Activated T-helper 17 cell treated with anti-CD3 and anti-CD28 coated beads, Interleukin-2, amount 50 U/mL, for 72 hours (primary cell): ENCODE data around the gene TIMMDC1. TPM values are rescaled to one million over a fixed set of nuclear protein-coding genes. Genes with fewer than 3 reads are reported as not detected.

Experiments
- ATAC-seq: fragments of 150-1000 bp; cut with Tn5 transposase; replicated peaks from 2 replicates; pipeline ENCODE4 v1.10.0; 2021; ENCODE audit warnings: mild to moderate bottlenecking, moderate library complexity
- H3K27ac Mint-ChIP-seq: one replicate; pipeline ENCODE4 v1.8.0; 2022; ENCODE audit warnings: mixed read lengths
- H3K27me3 Mint-ChIP-seq: one replicate; pipeline ENCODE4 v1.8.0; 2022; ENCODE audit warnings: mixed read lengths
- H3K36me3 Mint-ChIP-seq: one replicate; pipeline ENCODE4 v1.8.0; 2022; ENCODE audit warnings: low read depth, mild to moderate bottlenecking, mixed read lengths
- H3K4me1 Mint-ChIP-seq: one replicate; pipeline ENCODE4 v1.8.0; 2022; ENCODE audit warnings: mixed read lengths
- H3K4me3 Mint-ChIP-seq: one replicate; pipeline ENCODE4 v1.8.0; 2022; ENCODE audit warnings: mild to moderate bottlenecking, mixed read lengths
- H3K9me3 Mint-ChIP-seq: one replicate; pipeline ENCODE4 v1.8.0; 2022; ENCODE audit warnings: mixed read lengths
- total RNA-seq, 2 donors: library from RNA; stranded (reverse); gene quantifications; one replicate each; pipeline ENCODE4 v1.2.3, GENCODE V29; 2022

TIMMDC1 gene, protein sequence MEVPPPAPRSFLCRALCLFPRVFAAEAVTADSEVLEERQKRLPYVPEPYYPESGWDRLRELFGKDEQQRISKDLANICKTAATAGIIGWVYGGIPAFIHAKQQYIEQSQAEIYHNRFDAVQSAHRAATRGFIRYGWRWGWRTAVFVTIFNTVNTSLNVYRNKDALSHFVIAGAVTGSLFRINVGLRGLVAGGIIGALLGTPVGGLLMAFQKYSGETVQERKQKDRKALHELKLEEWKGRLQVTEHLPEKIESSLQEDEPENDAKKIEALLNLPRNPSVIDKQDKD
- 10 to 100 TPM; 55.6 to 89.7 TPM for total RNA-seq

DNA sequence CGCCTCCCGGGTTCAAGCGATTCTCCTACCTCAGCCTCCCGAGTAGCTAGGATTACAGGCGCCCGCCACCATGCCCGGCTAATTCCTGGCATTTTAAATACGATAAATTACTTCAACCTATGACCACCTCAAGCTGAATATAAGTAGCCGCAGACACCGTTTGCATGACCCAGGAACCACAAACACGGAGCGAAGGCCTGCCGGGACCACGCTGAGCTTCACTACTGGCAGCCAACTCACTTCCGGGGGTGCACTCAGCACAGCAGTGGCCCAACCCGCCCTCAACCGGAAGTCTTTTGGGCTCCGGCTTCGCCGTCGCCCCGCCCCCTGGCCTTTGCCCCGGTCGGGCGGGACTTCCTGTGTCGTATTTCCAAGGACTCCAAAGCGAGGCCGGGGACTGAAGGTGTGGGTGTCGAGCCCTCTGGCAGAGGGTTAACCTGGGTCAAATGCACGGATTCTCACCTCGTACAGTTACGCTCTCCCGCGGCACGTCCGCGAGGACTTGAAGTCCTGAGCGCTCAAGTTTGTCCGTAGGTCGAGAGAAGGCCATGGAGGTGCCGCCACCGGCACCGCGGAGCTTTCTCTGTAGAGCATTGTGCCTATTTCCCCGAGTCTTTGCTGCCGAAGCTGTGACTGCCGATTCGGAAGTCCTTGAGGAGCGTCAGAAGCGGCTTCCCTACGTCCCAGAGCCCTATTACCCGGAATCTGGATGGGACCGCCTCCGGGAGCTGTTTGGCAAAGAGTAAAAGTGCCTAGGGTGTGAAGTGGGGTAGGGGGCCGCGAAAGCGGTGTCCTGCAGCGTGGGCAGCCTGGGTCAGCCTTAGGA lies at the start of gene TIMMDC1:
TSS of gene TIMMDC1 (plus strand) at position 362 of the 826 bp plus-strand sequence. CDS start at position 549, 187 bp downstream.
- H3K27ac Mint-ChIP-seq = peak within 1 kb of the TSS; percentile 96
- H3K36me3 Mint-ChIP-seq = peaks cover 26% of the 10 kb centered on the region
- H3K4me3 Mint-ChIP-seq = peak within 1 kb of the TSS; percentile 92
- H3K27me3 Mint-ChIP-seq = no peaks in the 10 kb centered on the region
- no peaks in the 10 kb centered on the region for H3K9me3 Mint-ChIP-seq
- H3K4me1 Mint-ChIP-seq = peaks cover 24% of the 10 kb centered on the region
- peak; percentile 99 for ATAC-seq

DNA sequence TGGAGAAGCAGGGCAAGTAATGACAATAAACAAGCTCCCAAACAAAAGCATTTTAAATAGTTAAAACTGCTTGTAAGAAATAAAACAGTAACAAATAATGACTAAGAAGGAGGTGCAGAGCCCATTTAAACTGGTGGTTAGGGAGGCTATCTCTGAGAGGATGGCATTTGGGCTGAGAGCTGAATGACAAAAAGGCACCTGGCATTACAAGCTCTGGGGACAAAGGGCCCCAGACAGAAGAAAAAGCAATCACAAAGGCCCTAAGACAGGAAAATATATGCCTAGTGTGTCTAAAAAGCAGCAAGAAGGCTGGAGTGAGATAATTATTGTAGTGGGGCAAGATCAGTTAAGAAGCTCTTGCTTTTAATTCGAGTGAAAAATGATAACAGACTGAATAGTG lies 44.5 kb upstream of the TIMMDC1 start:
- Mint-ChIP-seq H3K36me3 (peaks cover 99% of the 10 kb centered on the region), H3K4me1 (peaks cover 17% of the 10 kb centered on the region), H3K9me3 (no peaks in the 10 kb centered on the region), H3K4me3 (no peak overlapping the region), H3K27ac (peak overlapping the region; percentile 63), H3K27me3 (no peaks in the 10 kb centered on the region)
- ATAC-seq = no peak

DNA sequence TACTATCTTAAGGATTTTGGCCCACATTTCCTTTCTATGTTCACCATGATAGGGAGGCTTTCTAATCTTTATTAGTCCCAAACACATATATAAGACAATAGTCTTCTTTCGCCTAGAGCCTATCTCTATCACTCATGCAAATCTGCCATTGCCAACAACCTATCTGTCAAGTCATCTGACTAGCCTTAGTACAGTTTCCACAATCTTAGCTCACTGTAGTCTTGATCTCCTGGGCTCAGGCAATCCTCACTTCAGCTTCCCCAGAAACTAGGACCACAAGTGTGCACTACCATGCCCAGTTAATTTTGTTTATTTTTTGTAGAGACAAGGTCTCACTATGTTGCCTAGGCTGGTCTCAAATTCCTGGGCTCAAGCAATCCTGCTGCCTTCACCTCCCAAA lies 41.9 kb upstream of the TIMMDC1 start:
- ATAC-seq = no peak
- no peaks in the 10 kb centered on the region for H3K27me3 Mint-ChIP-seq
- peaks cover 99% of the 10 kb centered on the region for H3K36me3 Mint-ChIP-seq
- H3K9me3 Mint-ChIP-seq = no peaks in the 10 kb centered on the region
- H3K27ac Mint-ChIP-seq = no peak overlapping the region
- H3K4me3 Mint-ChIP-seq = no peak overlapping the region
- H3K4me1 Mint-ChIP-seq = peaks cover 27% of the 10 kb centered on the region

DNA sequence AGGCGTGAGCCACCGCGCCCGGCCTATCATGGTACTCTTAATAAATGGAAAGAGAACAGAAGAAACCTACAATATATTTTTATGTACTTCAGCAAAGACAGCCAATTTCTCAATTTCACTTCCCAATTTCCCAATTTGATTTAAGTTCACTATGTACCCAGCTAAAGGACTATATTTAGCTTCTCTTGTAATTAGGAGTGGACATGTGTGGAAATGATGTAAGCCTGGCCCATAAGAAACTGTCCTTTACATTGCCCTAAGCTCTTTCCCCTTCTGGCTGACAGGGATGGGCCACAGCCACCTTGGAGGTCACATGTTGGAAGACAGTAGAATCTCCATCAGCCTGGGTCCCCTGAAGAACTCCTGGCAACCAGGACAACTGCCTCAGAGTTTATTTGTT lies 41.1 kb upstream of the TIMMDC1 start:
- Mint-ChIP-seq H3K27ac (no peak overlapping the region), H3K27me3 (no peaks in the 10 kb centered on the region), H3K9me3 (no peaks in the 10 kb centered on the region), H3K4me1 (peaks cover 27% of the 10 kb centered on the region), H3K4me3 (no peak overlapping the region), H3K36me3 (peaks cover 99% of the 10 kb centered on the region)
- no peak for ATAC-seq

DNA sequence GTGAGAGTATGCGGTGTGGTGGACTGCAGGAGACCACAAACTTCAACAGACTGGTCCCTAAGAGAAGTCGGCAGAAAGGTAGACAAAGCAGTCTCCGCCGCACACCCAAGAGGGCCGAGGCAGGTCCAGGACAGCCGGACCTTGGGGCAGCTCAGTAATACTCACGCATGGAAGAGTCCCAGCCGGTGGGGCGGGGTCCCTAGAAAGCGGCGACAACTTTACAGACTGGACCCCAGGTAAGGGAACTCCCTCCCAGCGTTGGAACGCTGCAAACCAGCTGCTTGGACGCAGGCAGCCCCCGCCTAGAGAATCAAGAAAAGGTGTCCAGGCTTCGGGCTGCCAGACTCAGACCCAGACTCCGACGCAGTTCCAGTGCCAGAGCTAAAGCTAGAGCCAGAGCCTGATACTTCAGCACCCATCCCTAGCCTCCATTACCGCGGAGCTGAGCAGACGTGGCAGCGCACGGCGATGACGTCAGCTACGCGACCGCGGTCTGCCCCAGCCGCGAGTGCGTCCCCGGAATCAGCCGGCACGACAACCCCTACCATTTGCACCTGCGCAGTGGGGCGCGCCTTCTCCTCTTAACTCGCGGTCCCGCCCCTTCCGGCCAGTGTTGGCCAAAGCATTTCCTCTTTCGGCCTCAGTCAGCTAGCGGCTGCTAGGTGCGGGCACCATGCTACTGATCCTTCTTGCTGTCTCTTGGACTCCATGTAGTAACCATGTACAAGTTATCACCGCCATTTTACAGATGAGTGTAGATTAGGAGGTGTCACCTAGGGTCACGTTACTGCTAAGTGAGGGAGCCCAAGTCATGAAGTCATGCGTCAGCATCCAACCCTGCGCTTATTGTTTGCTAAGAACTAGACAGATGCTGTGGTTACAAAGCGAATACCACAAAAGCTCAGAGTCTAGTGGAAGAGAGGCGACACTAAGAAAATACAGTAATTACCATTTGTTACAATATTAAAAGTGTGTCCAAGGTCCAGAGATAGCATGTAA lies 34.9 kb upstream of the TIMMDC1 start, which contains the start of gene TMEM39A:
TSS of gene TMEM39A (minus strand) at position 445 of the 999 bp plus-strand sequence. CDS start 1,541 bp downstream, outside the sequence.
- ATAC-seq = peak; percentile 90
- peaks cover 25% of the 10 kb centered on the region for H3K4me1 Mint-ChIP-seq
- H3K9me3 Mint-ChIP-seq = peaks cover 3% of the 10 kb centered on the region
- H3K27me3 Mint-ChIP-seq = no peaks in the 10 kb centered on the region
- H3K4me3 Mint-ChIP-seq = peak within 1 kb of the TSS; percentile 97
- peak within 1 kb of the TSS; percentile 100 for H3K27ac Mint-ChIP-seq
- peaks cover 55% of the 10 kb centered on the region for H3K36me3 Mint-ChIP-seq

DNA sequence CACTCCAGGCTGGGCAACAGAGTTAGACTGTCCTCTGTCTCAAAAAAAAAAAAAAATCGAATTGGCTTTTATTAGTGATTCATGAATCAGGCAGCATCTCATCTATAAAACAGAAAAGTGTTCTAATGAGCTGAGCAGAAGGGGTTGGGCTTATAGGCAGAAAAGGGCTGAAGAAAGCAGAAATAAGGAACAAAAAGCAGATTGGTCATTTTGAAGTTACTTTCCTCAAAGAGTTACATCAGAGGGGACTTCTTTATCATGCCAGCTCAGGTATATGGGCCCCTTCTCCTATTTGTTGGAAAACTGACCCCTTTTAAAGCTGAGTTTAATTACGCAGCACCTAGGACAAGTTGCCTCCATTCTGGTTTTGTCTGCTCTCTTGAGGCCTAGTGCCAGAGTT lies 30.3 kb upstream of the TIMMDC1 start:
- Mint-ChIP-seq H3K4me3 (peak overlapping the region; percentile 91), H3K36me3 (peaks cover 42% of the 10 kb centered on the region), H3K9me3 (peaks cover 3% of the 10 kb centered on the region), H3K4me1 (peaks cover 33% of the 10 kb centered on the region), H3K27me3 (no peaks in the 10 kb centered on the region), H3K27ac (peak overlapping the region; percentile 92)
- no peak for ATAC-seq

DNA sequence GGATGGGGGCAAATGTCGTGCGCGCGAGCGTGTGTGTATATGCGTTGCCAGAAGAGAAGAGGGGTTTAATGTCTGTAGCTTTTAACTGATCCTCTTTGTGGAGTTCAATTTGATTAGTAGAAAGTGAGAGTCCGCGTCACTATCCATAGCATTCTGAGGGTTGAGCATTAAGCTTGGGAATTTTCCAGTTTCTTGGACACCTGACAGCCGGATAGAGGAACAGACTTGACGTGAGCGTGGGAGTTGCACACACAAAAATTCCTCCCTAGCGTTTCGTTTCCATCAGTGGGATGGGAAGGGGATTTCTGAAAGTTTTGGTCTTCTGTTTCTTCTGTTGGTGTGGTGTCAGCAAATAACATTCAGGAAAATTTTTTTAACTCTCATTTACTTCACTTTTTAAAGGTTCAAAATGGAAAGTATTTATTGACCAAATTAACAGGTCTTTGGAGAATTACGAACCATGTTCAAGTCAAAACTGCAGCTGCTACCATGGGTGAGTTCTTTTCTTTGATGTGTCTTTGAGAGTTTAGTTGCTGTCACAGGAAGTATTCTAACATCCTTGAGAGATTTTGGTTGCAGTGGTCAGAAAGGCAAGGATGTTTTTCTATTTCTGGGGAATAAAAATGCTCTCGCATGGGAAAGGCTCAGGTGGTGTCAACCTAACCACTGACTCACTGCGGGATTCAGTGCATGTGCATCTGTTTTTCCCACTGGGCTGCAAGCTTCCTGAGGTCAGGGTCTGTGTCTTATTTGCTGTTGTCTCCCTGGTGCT lies 28.7 kb upstream of the TIMMDC1 start:
- peak overlapping the region; percentile 92 for H3K27ac Mint-ChIP-seq
- H3K4me1 Mint-ChIP-seq = peaks cover 23% of the 10 kb centered on the region
- peak overlapping the region; percentile 91 for H3K4me3 Mint-ChIP-seq
- H3K27me3 Mint-ChIP-seq = no peaks in the 10 kb centered on the region
- ATAC-seq = no peak
- H3K9me3 Mint-ChIP-seq = no peaks in the 10 kb centered on the region
- H3K36me3 Mint-ChIP-seq = peaks cover 30% of the 10 kb centered on the region

DNA sequence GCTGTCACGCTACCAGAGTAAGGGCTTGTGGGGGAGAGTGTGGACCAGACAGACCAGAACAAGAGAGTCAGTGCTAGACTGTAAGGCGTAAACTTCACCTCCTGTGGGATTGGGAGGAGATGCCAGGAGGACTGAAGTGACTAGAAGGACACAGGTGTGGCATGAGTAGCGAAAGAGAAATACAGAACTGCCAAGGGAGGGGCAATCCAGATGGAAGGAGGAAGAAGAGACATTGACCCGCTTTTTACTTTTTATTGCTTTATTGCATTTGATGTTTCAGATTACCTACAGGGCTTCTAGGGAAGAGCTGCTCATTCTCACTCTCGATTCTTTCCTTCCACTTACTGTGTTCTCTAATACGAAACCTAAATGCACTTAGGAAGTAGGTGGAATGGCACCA lies 27.5 kb upstream of the TIMMDC1 start:
- Mint-ChIP-seq H3K27ac (peak overlapping the region; percentile 6), H3K27me3 (no peaks in the 10 kb centered on the region), H3K4me3 (peak overlapping the region; percentile 91), H3K36me3 (peaks cover 38% of the 10 kb centered on the region), H3K4me1 (peaks cover 23% of the 10 kb centered on the region), H3K9me3 (no peaks in the 10 kb centered on the region)
- no peak for ATAC-seq

DNA sequence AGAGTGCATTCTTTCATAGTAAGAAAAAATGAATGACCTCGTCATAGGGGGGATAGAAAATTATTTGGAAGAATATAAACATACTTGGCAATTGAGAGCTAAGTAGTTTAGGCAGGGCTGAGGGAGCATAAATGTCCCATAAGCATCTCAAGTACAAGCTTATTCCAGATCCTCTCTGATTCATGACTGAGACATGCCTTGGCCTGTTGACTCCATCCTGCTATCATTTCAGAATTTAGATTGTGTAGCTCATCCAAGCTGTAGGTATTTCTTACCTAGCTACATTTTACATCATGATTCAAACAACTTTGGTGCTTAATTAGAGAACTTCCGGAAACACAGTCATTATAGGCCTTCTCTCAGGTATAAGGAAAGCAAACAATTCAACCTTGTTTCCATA lies 17.3 kb upstream of the TIMMDC1 start:
- ATAC-seq = no peak
- no peak overlapping the region for H3K4me3 Mint-ChIP-seq
- no peaks in the 10 kb centered on the region for H3K27me3 Mint-ChIP-seq
- H3K27ac Mint-ChIP-seq = no peak overlapping the region
- H3K36me3 Mint-ChIP-seq = peaks cover 92% of the 10 kb centered on the region
- H3K9me3 Mint-ChIP-seq = no peaks in the 10 kb centered on the region
- H3K4me1 Mint-ChIP-seq = no peaks in the 10 kb centered on the region

DNA sequence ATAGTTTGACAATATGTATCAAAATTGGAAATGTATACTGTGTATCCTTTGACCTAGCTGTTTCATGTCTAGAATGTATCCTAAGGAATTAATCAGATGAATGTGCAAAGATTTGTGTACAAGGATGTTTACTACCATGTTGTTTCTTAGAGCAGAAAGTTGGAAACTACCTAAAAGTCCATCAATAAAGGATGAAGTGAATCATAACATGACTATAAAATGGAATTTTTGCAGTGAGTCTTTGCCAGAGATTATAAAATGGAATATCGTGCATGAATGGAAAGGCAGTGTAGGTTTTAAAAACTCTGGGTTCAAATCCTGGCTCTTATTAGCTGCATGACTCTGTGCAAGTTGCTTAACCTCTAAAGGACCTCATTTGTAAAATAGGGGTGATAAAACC lies 15.2 kb upstream of the TIMMDC1 start:
- Mint-ChIP-seq H3K4me3 (no peak overlapping the region), H3K27ac (peak overlapping the region; percentile 70), H3K36me3 (peaks cover 91% of the 10 kb centered on the region), H3K27me3 (no peaks in the 10 kb centered on the region), H3K4me1 (no peaks in the 10 kb centered on the region), H3K9me3 (no peaks in the 10 kb centered on the region)
- no peak for ATAC-seq

DNA sequence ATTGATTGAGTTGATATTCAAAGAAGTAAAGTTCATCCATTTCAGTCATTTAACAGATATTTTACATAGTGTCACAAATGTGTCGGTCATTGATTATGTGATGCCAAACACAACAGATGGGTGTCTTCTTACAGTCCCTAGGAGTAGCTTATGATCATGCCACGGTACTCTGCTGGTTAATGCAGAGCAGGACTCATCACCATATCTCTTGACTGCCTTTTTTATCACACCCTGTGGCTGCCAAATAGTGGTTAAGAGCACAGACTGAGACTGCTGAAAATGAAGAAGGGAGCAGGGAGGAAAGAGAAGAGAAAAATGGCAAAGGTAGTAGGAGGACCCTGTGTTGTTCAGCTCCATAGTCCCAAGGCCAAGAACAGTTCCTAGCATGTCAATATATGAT lies 12.8 kb upstream of the TIMMDC1 start:
- Mint-ChIP-seq H3K4me1 (no peaks in the 10 kb centered on the region), H3K27me3 (no peaks in the 10 kb centered on the region), H3K4me3 (no peak overlapping the region), H3K36me3 (peaks cover 85% of the 10 kb centered on the region), H3K27ac (no peak overlapping the region), H3K9me3 (no peaks in the 10 kb centered on the region)
- ATAC-seq = no peak

DNA sequence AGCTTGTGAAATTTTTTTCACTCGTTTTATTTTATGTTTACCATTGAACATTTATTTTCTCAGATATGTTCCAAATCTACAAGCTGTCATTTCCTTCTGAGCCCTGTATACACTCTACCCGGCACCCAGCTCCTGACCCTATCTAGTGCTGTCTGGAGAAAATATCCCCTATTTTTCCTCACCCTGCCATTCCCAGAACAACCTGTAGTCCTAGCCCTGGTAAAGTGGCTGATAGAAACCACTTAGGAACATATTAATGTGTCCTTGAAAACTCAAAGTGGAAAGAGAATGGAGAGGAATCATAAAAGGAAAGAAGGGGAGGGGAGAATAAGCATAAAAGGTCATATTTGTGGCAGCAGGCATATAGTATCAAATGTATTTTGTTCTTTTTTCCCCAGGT lies 8.2 kb upstream of the TIMMDC1 start:
- ATAC-seq = no peak
- peaks cover 9% of the 10 kb centered on the region for H3K4me1 Mint-ChIP-seq
- peaks cover 67% of the 10 kb centered on the region for H3K36me3 Mint-ChIP-seq
- no peaks in the 10 kb centered on the region for H3K9me3 Mint-ChIP-seq
- peak overlapping the region; percentile 83 for H3K27ac Mint-ChIP-seq
- H3K4me3 Mint-ChIP-seq = no peak overlapping the region
- H3K27me3 Mint-ChIP-seq = no peaks in the 10 kb centered on the region

DNA sequence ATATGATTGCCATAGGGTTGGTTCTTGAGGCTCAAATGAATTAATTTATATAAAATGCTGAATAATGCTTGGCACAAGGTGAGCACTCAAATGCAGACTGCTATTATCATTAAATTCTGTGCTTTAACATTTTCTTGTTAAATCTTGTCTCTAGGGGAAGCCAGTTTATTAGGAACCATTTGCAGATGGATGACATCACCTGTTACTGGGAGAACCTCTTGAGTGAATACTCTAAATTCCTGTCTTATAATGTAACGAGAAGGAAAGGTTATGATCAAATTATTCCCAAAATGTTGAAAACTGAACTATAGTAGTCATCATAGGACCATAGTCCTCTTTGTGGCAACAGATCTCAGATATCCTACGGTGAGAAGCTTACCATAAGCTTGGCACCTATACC lies 6.2 kb upstream of the TIMMDC1 start:
- Mint-ChIP-seq H3K4me3 (no peak overlapping the region), H3K27ac (no peak overlapping the region), H3K36me3 (peaks cover 48% of the 10 kb centered on the region), H3K27me3 (no peaks in the 10 kb centered on the region), H3K9me3 (no peaks in the 10 kb centered on the region), H3K4me1 (peaks cover 13% of the 10 kb centered on the region)
- no peak for ATAC-seq
